SIG-M5 treated with dmso at 0.1 percent for 504 hours (cell line): ENCODE measurements around the gene PSMD2.
A peak's percentile ranks its signal among the peaks of the same experiment; 100 is the strongest.

Experiments
- DNase-seq: peaks from one replicate; lab custom pipeline; 2025; ENCODE audit not compliant: unreplicated experiment; lab: John Stamatoyannopoulos, UW

The PSMD2 gene

GRCh38 chr3:184354121-184354728 lies 55.2 kb downstream of the PSMD2 start:
- peak; percentile 13 for DNase-seq

DNA sequence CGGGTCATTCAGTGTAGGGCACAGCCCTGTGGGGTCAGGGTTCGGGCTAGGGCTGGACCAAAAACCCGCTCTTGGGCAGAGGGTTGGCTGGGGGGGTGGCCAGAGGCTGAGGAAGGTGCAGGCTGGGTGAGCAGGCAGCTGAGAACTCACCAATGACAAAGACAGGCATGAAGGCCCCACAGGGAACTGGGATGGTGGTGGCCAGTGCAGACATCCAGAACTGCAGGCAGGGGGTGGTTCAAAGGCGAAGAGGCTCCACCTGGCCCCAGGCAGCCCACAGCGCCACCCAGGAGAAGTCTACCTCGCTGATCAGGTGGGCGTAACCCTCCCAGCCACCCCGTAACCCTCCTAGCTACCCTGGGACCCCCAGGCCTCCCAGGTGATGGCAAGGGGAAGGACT lies 55.7 kb downstream of the PSMD2 start:
- DNase-seq: no peak

DNA sequence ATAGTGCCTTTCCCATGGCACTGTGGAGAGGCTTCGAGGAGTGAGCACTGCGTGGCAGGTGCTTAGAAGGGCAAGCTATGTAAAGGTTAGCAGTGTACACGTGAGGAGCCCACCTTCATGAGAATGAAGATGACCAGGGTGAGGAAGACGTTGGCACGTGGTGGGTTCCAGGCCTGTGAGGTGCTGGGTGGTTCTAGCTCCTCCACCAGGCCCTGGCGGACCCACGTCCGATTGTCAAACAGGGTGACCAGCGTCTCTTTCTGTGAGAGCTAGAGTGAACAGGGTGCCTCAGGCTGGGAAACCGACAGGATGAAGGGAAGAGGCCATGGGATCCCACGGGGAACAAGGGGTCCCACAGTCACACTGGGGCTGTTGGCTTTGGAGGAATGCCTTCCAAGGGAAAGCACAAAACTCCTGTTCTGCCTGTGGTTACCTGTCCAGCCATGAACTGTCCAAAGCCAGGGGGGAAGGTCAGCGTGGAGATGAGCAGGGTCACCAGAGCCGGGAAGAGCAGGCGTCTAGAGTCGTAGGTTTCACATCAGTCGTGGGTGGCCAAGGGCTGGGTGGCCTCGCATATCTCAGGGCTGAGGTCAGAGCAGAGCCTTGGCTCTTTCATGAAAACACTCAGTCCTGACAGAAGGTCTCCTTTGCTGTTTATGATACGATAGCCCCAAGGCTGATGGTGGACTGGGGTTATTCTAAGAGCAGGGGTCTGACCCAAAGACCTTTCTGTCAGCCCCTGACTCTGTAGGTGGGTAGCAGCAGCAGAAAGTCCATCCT lies 56.4 kb downstream of the PSMD2 start:
- no peak for DNase-seq

- no peak for DNase-seq
Observed at GRCh38 chr3:184357248-184358123, 58.4 kb downstream of the PSMD2 start.

DNA sequence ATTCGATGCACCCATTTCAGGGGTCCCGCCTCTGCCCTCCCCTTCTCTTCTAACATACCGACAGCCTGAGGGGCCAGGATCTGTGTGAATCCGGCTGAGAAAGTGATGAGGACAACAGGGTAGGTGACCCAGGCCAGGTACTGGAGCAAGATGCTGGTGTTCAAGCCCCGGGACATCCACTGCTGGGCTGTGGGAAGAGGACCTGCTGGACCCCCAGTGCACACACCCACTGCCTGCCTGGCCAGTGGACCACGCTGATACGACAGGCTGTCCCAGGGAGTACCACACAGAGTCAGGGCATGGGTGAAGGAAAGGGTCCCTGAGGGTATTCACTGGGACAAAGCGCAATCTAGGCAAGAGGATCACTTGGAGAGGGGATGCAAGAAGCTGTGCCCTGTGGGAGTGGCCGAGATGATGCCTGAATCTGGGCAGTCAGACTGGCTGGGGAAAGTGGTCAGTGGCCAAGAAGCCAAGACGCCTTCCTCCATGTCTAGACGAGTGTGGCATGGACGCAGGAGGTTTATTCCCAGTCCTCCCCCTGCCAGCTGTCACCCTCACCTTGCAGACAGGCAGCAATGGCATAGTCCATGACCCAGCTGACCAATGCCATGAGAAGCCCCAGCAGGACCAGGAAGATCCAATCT lies 59.2 kb downstream of the PSMD2 start:
- DNase-seq: no peak
